HepG2 (cell line): ENCODE measurements around the gene CTNNAL1. TPM values are rescaled to one million over a fixed set of nuclear protein-coding genes. Genes with fewer than 3 reads are reported as not detected.

Experiments used
- ARID2 ChIP-seq: sonication (generic); formaldehyde crosslinking; IDR thresholded peaks from 2 replicates; pipeline ENCODE4 v1.8.1; 2022; ENCODE audit warnings: mild to moderate bottlenecking, missing genetic modification reagents, borderline replicate concordance
- ARID5B ChIP-seq: IDR thresholded peaks from 2 replicates; pipeline ENCODE4 v1.4.0; 2020; ENCODE audit warnings: mild to moderate bottlenecking, missing genetic modification reagents
- ARNTL ChIP-seq: sonication (generic); formaldehyde crosslinking; IDR thresholded peaks from 2 replicates; pipeline ENCODE4 v1.4.0; 2020; ENCODE audit warnings: mild to moderate bottlenecking, missing genetic modification reagents
- ASH2L ChIP-seq: fragments of 300-600, 200-600 bp; sonication (generic); IDR thresholded peaks from 2 replicates; pipeline ENCODE4 v1.7.0; 2017; ENCODE audit warnings: low read depth, mild to moderate bottlenecking, moderate library complexity, mixed read lengths, low read length; ENCODE audit not compliant: insufficient read length
- ETV5 ChIP-seq: IDR thresholded peaks from 2 replicates; pipeline ENCODE4 v1.6.1; 2018; ENCODE audit warnings: missing biosample characterization, missing genetic modification reagents, inconsistent platforms, borderline replicate concordance
- FOXA3 ChIP-seq: IDR thresholded peaks from 2 replicates; pipeline ENCODE4 v1.6.1; 2016; ENCODE audit warnings: missing genetic modification reagents, missing compliant biosample characterization
- GATAD2A ChIP-seq: IDR thresholded peaks from 2 replicates; pipeline ENCODE4 v1.6.1; 2016
- HNF1B ChIP-seq: sonication (generic); formaldehyde crosslinking; IDR thresholded peaks from 2 replicates; pipeline ENCODE4 v1.5.1; 2020; ENCODE audit warnings: mild to moderate bottlenecking, moderate library complexity, missing genetic modification reagents
- MXD4 ChIP-seq: IDR thresholded peaks from 2 replicates; pipeline ENCODE4 v1.6.1; 2016; ENCODE audit warnings: mild to moderate bottlenecking, missing biosample characterization, missing genetic modification reagents
- NR2C2 ChIP-seq: sonication (generic); formaldehyde crosslinking; IDR thresholded peaks from 2 replicates; pipeline ENCODE4 v1.4.0; 2020; ENCODE audit warnings: missing genetic modification reagents, mild to moderate bottlenecking, moderate library complexity, borderline replicate concordance
- ONECUT2 ChIP-seq: sonication (generic); formaldehyde crosslinking; IDR thresholded peaks from 2 replicates; pipeline ENCODE4 v1.4.0; 2020; ENCODE audit warnings: missing genetic modification reagents
- THAP11 ChIP-seq: IDR thresholded peaks from 2 replicates; pipeline ENCODE4 v1.6.1; 2016; ENCODE audit warnings: missing biosample characterization, missing genetic modification reagents
- THYN1 ChIP-seq: sonication (generic); formaldehyde crosslinking; IDR thresholded peaks from 2 replicates; pipeline ENCODE4 v1.8.1; 2023; ENCODE audit warnings: low read depth, mild to moderate bottlenecking, moderate library complexity, missing genetic modification reagents, borderline replicate concordance
- ZNF138 ChIP-seq: sonication (generic); formaldehyde crosslinking; IDR thresholded peaks from 2 replicates; pipeline ENCODE4 v1.5.0; 2020; ENCODE audit warnings: mild to moderate bottlenecking, low read depth, missing genetic modification reagents
- ZNF350 ChIP-seq: sonication (generic); formaldehyde crosslinking; IDR thresholded peaks from 2 replicates; pipeline ENCODE4 v1.4.0; 2020; ENCODE audit warnings: mild to moderate bottlenecking, low read depth, missing genetic modification reagents, borderline replicate concordance
- ZNF546 ChIP-seq: sonication (generic); formaldehyde crosslinking; conservative IDR thresholded peaks from 2 replicates; pipeline ENCODE4 v1.8.1; 2023; ENCODE audit warnings: mild to moderate bottlenecking, missing genetic modification reagents
- ZNF547 ChIP-seq: sonication (generic); formaldehyde crosslinking; IDR thresholded peaks from 2 replicates; pipeline ENCODE4 v1.5.1; 2020; ENCODE audit warnings: mild to moderate bottlenecking, missing genetic modification reagents
- ZNF598 ChIP-seq: sonication (generic); formaldehyde crosslinking; IDR thresholded peaks from 2 replicates; pipeline ENCODE4 v1.5.1; 2020; ENCODE audit warnings: mild to moderate bottlenecking, missing genetic modification reagents, borderline replicate concordance
- ZNF713 ChIP-seq: sonication (generic); formaldehyde crosslinking; IDR thresholded peaks from 2 replicates; pipeline ENCODE4 v1.4.0; 2020; ENCODE audit warnings: mild to moderate bottlenecking, missing genetic modification reagents
- ZNF782 ChIP-seq: sonication (generic); formaldehyde crosslinking; IDR thresholded peaks from 2 replicates; pipeline ENCODE4 v1.4.0; 2020; ENCODE audit warnings: missing genetic modification reagents, mild to moderate bottlenecking, borderline replicate concordance
- polyA plus RNA-seq, 8 experiments: library from polyadenylated mRNA; depleted of rRNA in 3 of 8; stranded (reverse) in 7 of 8; unstranded in 1 of 8; fragments of >200 nt; fragmentation: Illumina TruSeq in 4 of 8; extraction: Trizol in 4 of 8; gene quantifications; 2 replicates each; pipeline versions ENCODE4 v1.2.1 to v1.2.3, GENCODE V29; 2011 to 2016; ENCODE audit warnings: low read depth in 4 of 8, missing spikeins in 1 of 8, mixed read lengths in 1 of 8; ENCODE audit not compliant: insufficient read depth in 1 of 8
- total RNA-seq, 5 experiments: library from RNA; depleted of rRNA; stranded (reverse); fragments of >200 nt; fragmentation: Illumina TruSeq; extraction: Trizol; gene quantifications; 2 replicates each; pipeline ENCODE4 v1.2.3, GENCODE V29; 2016; ENCODE audit warnings: low read depth in 1 of 5
- TF ChIP-seq, protein P1 (sequence below), 2 experiments: sonication (generic) in 1 of 2; formaldehyde crosslinking in 1 of 2; IDR thresholded peaks; 2 replicates each; pipeline versions ENCODE4 v1.4.0 to v1.6.1; 2018 to 2020; ENCODE audit warnings: missing genetic modification reagents in 2 of 2, borderline replicate concordance in 1 of 2, low read depth in 1 of 2, mild to moderate bottlenecking in 1 of 2, missing biosample characterization in 1 of 2

CTNNAL1 gene
- total and polyA plus RNA-seq, 2 of the 13 experiments (the other 11 are each of a cell fraction or from before 2014, with no cell fraction given), result 32.0 to 162 TPM

DNA sequence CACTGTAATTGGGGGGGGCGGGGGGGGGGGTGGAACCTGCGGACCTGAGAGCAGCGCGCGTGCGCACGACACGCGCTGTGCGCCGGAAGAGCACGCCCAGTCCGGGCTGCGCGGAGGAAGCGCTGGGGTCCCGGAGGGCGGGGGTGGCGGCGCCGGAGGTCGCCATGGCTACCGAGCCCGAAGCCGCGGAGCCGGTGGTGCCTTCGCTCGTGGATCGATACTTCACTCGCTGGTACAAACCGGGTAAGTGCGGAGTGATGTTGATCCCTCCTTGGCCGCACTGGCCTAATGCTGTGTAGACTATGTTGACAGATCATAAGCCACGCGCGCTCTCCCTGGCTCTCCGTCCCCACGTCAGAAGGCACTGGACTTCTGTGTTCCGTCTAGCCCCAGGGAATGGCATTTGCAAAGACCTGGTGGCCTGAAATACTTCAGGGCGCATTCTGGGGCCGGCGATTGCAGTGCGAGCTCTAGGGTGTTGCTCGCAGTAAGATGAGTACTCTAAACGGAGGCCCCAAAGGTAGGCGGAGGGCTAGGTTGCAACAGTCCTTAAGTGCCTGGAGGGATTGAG is 78.9 kb downstream of the CTNNAL1 start, which contains the start of gene ABITRAM (continued):
- TF ChIP-seq, protein P1, sequence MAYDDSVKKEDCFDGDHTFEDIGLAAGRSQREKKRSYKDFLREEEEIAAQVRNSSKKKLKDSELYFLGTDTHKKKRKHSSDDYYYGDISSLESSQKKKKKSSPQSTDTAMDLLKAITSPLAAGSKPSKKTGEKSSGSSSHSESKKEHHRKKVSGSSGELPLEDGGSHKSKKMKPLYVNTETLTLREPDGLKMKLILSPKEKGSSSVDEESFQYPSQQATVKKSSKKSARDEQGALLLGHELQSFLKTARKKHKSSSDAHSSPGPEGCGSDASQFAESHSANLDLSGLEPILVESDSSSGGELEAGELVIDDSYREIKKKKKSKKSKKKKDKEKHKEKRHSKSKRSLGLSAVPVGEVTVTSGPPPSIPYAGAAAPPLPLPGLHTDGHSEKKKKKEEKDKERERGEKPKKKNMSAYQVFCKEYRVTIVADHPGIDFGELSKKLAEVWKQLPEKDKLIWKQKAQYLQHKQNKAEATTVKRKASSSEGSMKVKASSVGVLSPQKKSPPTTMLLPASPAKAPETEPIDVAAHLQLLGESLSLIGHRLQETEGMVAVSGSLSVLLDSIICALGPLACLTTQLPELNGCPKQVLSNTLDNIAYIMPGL (CRISPR knock-in tag; IDR thresholded peaks at IDR 0.05; ENCODE audit: borderline replicate concordance in 1 of 2, low read depth in 1 of 2), result no peak
- TF ChIP-seq GATAD2A (CRISPR knock-in tag) (peak; percentile 6; the same call in 1 of the 2 replicates), ZNF713 (CRISPR knock-in tag) (no peak), NR2C2 (CRISPR knock-in tag) (peak; percentile 87), ARID5B (no peak; the same call in 1 of the 2 replicates), THYN1 (CRISPR knock-in tag) (no peak), HNF1B (no peak), ARNTL (no peak), MXD4 (CRISPR knock-in tag) (peak; percentile 48), ZNF546 (CRISPR knock-in tag) (no peak), ONECUT2 (CRISPR knock-in tag) (peak; percentile 91), ZNF547 (0 out of 2 replicates have a peak, but pooled peaks have one; percentile 61), ZNF782 (CRISPR knock-in tag) (no peak), ZNF350 (CRISPR knock-in tag) (no peak), ZNF598 (CRISPR knock-in tag) (0 out of 2 replicates have a peak, but pooled peaks have one; percentile 21), ARID2 (CRISPR knock-in tag) (no peak), ASH2L (peak; percentile 53), THAP11 (CRISPR knock-in tag) (peak; percentile 77), ETV5 (CRISPR knock-in tag) (no peak), FOXA3 (CRISPR knock-in tag) (peak; percentile 14; the same call in 1 of the 2 replicates), ZNF138 (no peak)
